GM10847 (cell line): ENCODE data around the gene GRIK1.

Source experiments
- POLR2A ChIP-seq: IDR thresholded peaks from 2 replicates; pipeline ENCODE4 v1.6.1; 2011; ENCODE audit not compliant: insufficient read length; ENCODE audit errors: extremely low read depth

The GRIK1 gene

GRCh38 chr21:29642551-29643245 is 297.1 kb downstream of the GRIK1 start:
- TF ChIP-seq POLR2A, result no peak

GRCh38 chr21:29641635-29642550 is 297.9 kb downstream of the GRIK1 start:
- TF ChIP-seq POLR2A, result no peak

GRCh38 chr21:29641001-29641634 is 298.7 kb downstream of the GRIK1 start:
- TF ChIP-seq POLR2A, result no peak

- TF ChIP-seq POLR2A, result no peak
Observed at GRCh38 chr21:29640080-29640508, 299.7 kb downstream of the GRIK1 start.

GRCh38 chr21:29639366-29640079 is 300.3 kb downstream of the GRIK1 start:
- no peak for TF ChIP-seq POLR2A

GRCh38 chr21:29638761-29639327 is 301.0 kb downstream of the GRIK1 start:
- TF ChIP-seq POLR2A, result no peak

GRCh38 chr21:29638138-29638537 is 301.7 kb downstream of the GRIK1 start:
- no peak for TF ChIP-seq POLR2A

- no peak for TF ChIP-seq POLR2A
Observed at GRCh38 chr21:29637553-29637952, 302.2 kb downstream of the GRIK1 start.

GRCh38 chr21:29637134-29637533 is 302.7 kb downstream of the GRIK1 start:
- no peak for TF ChIP-seq POLR2A

- TF ChIP-seq POLR2A, result no peak
Observed at GRCh38 chr21:29634418-29634817, 305.4 kb downstream of the GRIK1 start.

GRCh38 chr21:29633756-29634155 is 306.0 kb downstream of the GRIK1 start:
- no peak for TF ChIP-seq POLR2A

GRCh38 chr21:29630441-29630840 is 309.4 kb downstream of the GRIK1 start:
- no peak for TF ChIP-seq POLR2A

- TF ChIP-seq POLR2A, result no peak
Observed at GRCh38 chr21:29627905-29628304, 311.9 kb downstream of the GRIK1 start.

- TF ChIP-seq POLR2A, result no peak
Observed at GRCh38 chr21:29626801-29627470, 312.9 kb downstream of the GRIK1 start.

GRCh38 chr21:29625990-29626389 is 313.8 kb downstream of the GRIK1 start:
- TF ChIP-seq POLR2A, result no peak

- TF ChIP-seq POLR2A, result no peak
Observed at GRCh38 chr21:29624776-29625175, 315.0 kb downstream of the GRIK1 start.
